IMR-90 (cell line): Measurements from ENCODE around the gene ITM2C. TPM values are rescaled to one million over a fixed set of nuclear protein-coding genes. Genes with fewer than 3 reads are reported as not detected.

Experiments used
- ATAC-seq: fragments of 200-7000 bp; cut with Tn5 transposase; 2 replicates; pipeline ENCODE4 v1.9.1; 2020; ENCODE audit warnings: low read depth, mild to moderate bottlenecking, moderate library complexity
- BruUV-seq: library from RNA; stranded (reverse); fragments of 400-500 nt; replicated peaks from 2 replicates; lab custom pipeline; 2021; lab: Mats Ljungman, UMichigan
- CTCF ChIA-PET: fragments of 300-600 bp; formaldehyde crosslinking; extraction: SDS; loops from one replicate; lab custom pipeline; 2021; ENCODE audit warnings: antibody characterized with exemption; lab: Yijun Ruan, JAX
- POLR2A ChIA-PET: fragments of 300-600 bp; sonication (Branson Sonifier 250); formaldehyde crosslinking; loops from one replicate; lab custom pipeline; 2022; ENCODE audit warnings: antibody characterized with exemption; ENCODE audit not compliant: unreplicated experiment; lab: Charles Lee
- DNase-seq: peaks from one replicate; pipeline ENCODE4 v3.0.0; 2013
- H2AFZ ChIP-seq: replicated peaks from 2 replicates; pipeline ENCODE3; 2013; ENCODE audit warnings: low read length, mild to moderate bottlenecking; ENCODE audit not compliant: poor library complexity
- H2AK5ac ChIP-seq: 2 replicates; pipeline ENCODE4 v1.6.1; 2013; ENCODE audit warnings: low read depth, low read length, inconsistent platforms
- H2AK9ac ChIP-seq: replicated peaks from 2 replicates; pipeline ENCODE3; 2013; ENCODE audit warnings: mild to moderate bottlenecking, low read depth, low read length, moderate library complexity; ENCODE audit not compliant: poor library complexity
- H2BK120ac ChIP-seq: 2 replicates; pipeline ENCODE4 v1.6.1; 2013; ENCODE audit warnings: low read depth, low read length, inconsistent platforms
- H2BK15ac ChIP-seq: 3 replicates; pipeline ENCODE4 v1.6.1; 2013; ENCODE audit warnings: low read depth, low read length, inconsistent platforms
- H2BK20ac ChIP-seq: 2 replicates; pipeline ENCODE4 v1.6.1; 2013; ENCODE audit warnings: low read depth, mild to moderate bottlenecking, inconsistent platforms, low read length, moderate library complexity
- H2BK5ac ChIP-seq: 2 replicates; pipeline ENCODE4 v1.6.1; 2013; ENCODE audit warnings: mild to moderate bottlenecking, low read depth, low read length, inconsistent platforms; ENCODE audit not compliant: poor library complexity, severe bottlenecking
- H3K14ac ChIP-seq: replicated peaks from 2 replicates; pipeline ENCODE4 v1.6.1; 2013; ENCODE audit warnings: low read depth, low read length, inconsistent platforms
- H3K18ac ChIP-seq: 2 replicates; pipeline ENCODE4 v1.6.1; 2013; ENCODE audit warnings: low read depth, low read length, control low read depth
- H3K23ac ChIP-seq: 2 replicates; pipeline ENCODE4 v1.6.1; 2013; ENCODE audit warnings: low read depth, low read length, inconsistent platforms
- H3K27ac ChIP-seq: 2 replicates; pipeline ENCODE4 v1.5.1; 2013; ENCODE audit warnings: mild to moderate bottlenecking, control low read depth, low read length; ENCODE audit not compliant: insufficient read depth
- H3K27me3 ChIP-seq: 2 replicates; pipeline ENCODE4 v1.6.1; 2013; ENCODE audit warnings: low read length; ENCODE audit not compliant: control insufficient read depth, insufficient read depth
- H3K36me3 ChIP-seq: 2 replicates; pipeline ENCODE4 v1.6.1; 2013; ENCODE audit warnings: low read length, mixed read lengths; ENCODE audit not compliant: control insufficient read depth, insufficient read depth
- H3K4ac ChIP-seq: 2 replicates; pipeline ENCODE4 v1.6.1; 2013; ENCODE audit warnings: low read depth, low read length, inconsistent platforms
- H3K4me1 ChIP-seq: 2 replicates; pipeline ENCODE4 v1.6.1; 2013; ENCODE audit warnings: low read length, mixed read lengths; ENCODE audit not compliant: control insufficient read depth, insufficient read depth
- H3K4me2 ChIP-seq: 2 replicates; pipeline ENCODE4 v1.6.1; 2013; ENCODE audit warnings: low read depth, mild to moderate bottlenecking, control low read depth, low read length, moderate library complexity
- H3K4me3 ChIP-seq: 2 replicates; pipeline ENCODE4 v1.5.1; 2013; ENCODE audit warnings: low read depth, mild to moderate bottlenecking, control low read depth, low read length, moderate library complexity; ENCODE audit not compliant: insufficient read depth
- H3K56ac ChIP-seq: 2 replicates; pipeline ENCODE4 v1.6.1; 2013; ENCODE audit warnings: low read length, inconsistent platforms; ENCODE audit not compliant: insufficient read depth; ENCODE audit errors: extremely low read depth
- H3K79me1 ChIP-seq, 2 experiments: 2 replicates each; pipeline ENCODE4 v1.6.1; 2013; ENCODE audit warnings: low read length in 2 of 2, inconsistent platforms in 1 of 2, low read depth in 1 of 2
- H3K9ac ChIP-seq: 2 replicates; pipeline ENCODE4 v1.6.1; 2013; ENCODE audit warnings: low read depth, low read length, control low read depth
- H3K9me1 ChIP-seq: 2 replicates; pipeline ENCODE4 v1.6.1; 2013; ENCODE audit warnings: low read length, inconsistent platforms; ENCODE audit not compliant: insufficient read depth
- H3K9me3 ChIP-seq: 2 replicates; pipeline ENCODE4 v1.6.1; 2013; ENCODE audit warnings: low read length; ENCODE audit not compliant: control insufficient read depth, insufficient read depth
- H4K20me1 ChIP-seq: 2 replicates; pipeline ENCODE4 v1.6.1; 2013; ENCODE audit warnings: low read length, inconsistent platforms; ENCODE audit not compliant: insufficient read depth
- H4K5ac ChIP-seq: 2 replicates; pipeline ENCODE4 v1.6.1; 2013; ENCODE audit warnings: mild to moderate bottlenecking, low read depth, low read length, control low read depth
- H4K8ac ChIP-seq, 2 experiments: 2 replicates each; pipeline ENCODE4 v1.6.1; 2013; ENCODE audit warnings: low read depth in 2 of 2, low read length in 2 of 2, control low read depth in 1 of 2, inconsistent platforms in 1 of 2
- H4K91ac ChIP-seq: 2 replicates; pipeline ENCODE4 v1.6.1; 2013; ENCODE audit warnings: low read depth, low read length, inconsistent platforms; ENCODE audit not compliant: insufficient read depth
- CEBPB ChIP-seq: IDR thresholded peaks from 2 replicates; pipeline ENCODE4 v1.6.1; 2012; ENCODE audit warnings: low read depth, low read length, improper control_type of control experiment
- CHD1 ChIP-seq: IDR thresholded peaks from 2 replicates; pipeline ENCODE4 v1.6.1; 2012; ENCODE audit warnings: low read depth, low read length, improper control_type of control experiment
- ELK1 ChIP-seq: fragments of 150-350 bp; IDR thresholded peaks from 2 replicates; pipeline ENCODE4 v1.6.1; 2016; ENCODE audit warnings: low read depth, mild to moderate bottlenecking, low read length, moderate library complexity, borderline replicate concordance
- MAFK ChIP-seq: IDR thresholded peaks from 2 replicates; pipeline ENCODE4 v1.6.1; 2012; ENCODE audit warnings: low read depth, low read length, improper control_type of control experiment
- MAZ ChIP-seq: IDR thresholded peaks from 2 replicates; pipeline ENCODE4 v1.6.1; 2012; ENCODE audit warnings: low read depth, mild to moderate bottlenecking, low read length, improper control_type of control experiment, moderate library complexity, borderline replicate concordance
- MXI1 ChIP-seq: IDR thresholded peaks from 2 replicates; pipeline ENCODE4 v1.6.1; 2012; ENCODE audit warnings: low read depth, mild to moderate bottlenecking, low read length, moderate library complexity, borderline replicate concordance
- NFE2L2 ChIP-seq: fragments of 150-350 bp; IDR thresholded peaks from 2 replicates; pipeline ENCODE4 v1.6.1; 2016; ENCODE audit warnings: low read depth, mild to moderate bottlenecking, low read length
- POLR2A ChIP-seq: IDR thresholded peaks from 2 replicates; pipeline ENCODE4 v1.6.1; 2012; ENCODE audit warnings: mild to moderate bottlenecking, low read depth, low read length
- RAD21 ChIP-seq: IDR thresholded peaks from 2 replicates; pipeline ENCODE4 v1.6.1; 2012; ENCODE audit warnings: low read length, improper control_type of control experiment
- RCOR1 ChIP-seq: IDR thresholded peaks from 2 replicates; pipeline ENCODE4 v1.6.1; 2012; ENCODE audit warnings: mild to moderate bottlenecking, low read length, improper control_type of control experiment; ENCODE audit not compliant: insufficient replicate concordance
- RFX5 ChIP-seq: IDR thresholded peaks from 2 replicates; pipeline ENCODE4 v1.8.0; 2012; ENCODE audit warnings: low read depth, mild to moderate bottlenecking, low read length, moderate library complexity
- USF2 ChIP-seq: fragments of 150-350 bp; IDR thresholded peaks from 2 replicates; pipeline ENCODE4 v1.6.1; 2017; ENCODE audit warnings: mild to moderate bottlenecking, antibody characterized with exemption, low read length, low read depth
- WGBS, 2 experiments: methylation state at CpG; one replicate each; pipeline versions ENCODE4 v1.1.5 to v1.1.7; 2013; ENCODE audit warnings: missing lambda C conversion rate in 2 of 2; ENCODE audit not compliant: insufficient read length in 1 of 2; ENCODE audit errors: extremely low coverage in 2 of 2; 5-methylcytosine and 5-hydroxymethylcytosine counted together
- dilution Hi-C: fragments of 300-500 bp; cut with HindIII; formaldehyde crosslinking; loops from one replicate; pipeline ENCODE4 v1.14.3; 2018; ENCODE audit warnings: low sequenced_read_pairs; ENCODE audit not compliant: unreplicated experiment
- in situ Hi-C: fragments of 300-500 bp; cut with MboI; formaldehyde crosslinking; loops from 3 replicates; pipeline ENCODE4 v1.14.3; 2019; ENCODE audit warnings: low sequenced_read_pairs, inconsistent platforms, mixed read lengths
- intact Hi-C: fragments of 100-400 bp; cut with micrococcal nuclease; formaldehyde crosslinking; loops from 2 replicates; pipeline ENCODE4 v1.10.0; 2022
- polyA plus RNA-seq, 3 experiments: library from polyadenylated mRNA; depleted of rRNA; stranded (reverse); fragments of >200 nt; gene quantifications; 2 replicates each; pipeline ENCODE4 v1.2.3, GENCODE V29; 2012; ENCODE audit warnings: low replicate concordance in 1 of 3
- total RNA-seq: library from RNA; depleted of rRNA; stranded (reverse); fragments of >200 nt; gene quantifications from 2 replicates; pipeline ENCODE4 v1.2.3, GENCODE V29; 2012
- TF ChIP-seq, protein P1 (sequence below): conservative IDR thresholded peaks from 2 replicates; pipeline ENCODE4 v1.5.1; 2012; ENCODE audit warnings: mild to moderate bottlenecking, low read depth, low read length, improper control_type of control experiment

Gene ITM2C
- total and polyA plus RNA-seq, 2 of the 4 experiments (the other 2 are of a cell fraction), result 46.8 to 274 TPM

DNA sequence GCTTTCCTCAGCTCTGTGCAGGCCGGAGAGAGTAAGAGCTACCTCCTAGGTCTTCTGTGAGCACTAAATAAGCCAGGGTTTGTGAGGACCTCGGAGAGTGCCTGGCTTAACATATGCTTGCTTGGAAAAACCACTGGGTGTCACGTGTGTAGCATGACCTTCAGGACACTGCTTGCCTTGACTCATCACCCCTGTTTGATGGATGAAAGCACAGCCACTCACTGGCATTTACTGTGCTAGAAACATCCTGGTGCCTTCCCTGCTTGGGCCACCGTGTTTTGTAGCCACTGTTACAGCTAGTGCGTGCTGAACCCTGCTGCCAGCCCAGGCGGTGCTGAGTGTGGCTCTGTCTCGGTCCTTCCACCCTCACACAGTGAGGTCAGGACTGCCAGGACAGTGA lies 34.8 kb upstream of the ITM2C start:
- H3K4me2 ChIP-seq, result no peak overlapping the region
- H3K4me1 ChIP-seq, result no peaks in the 10 kb centered on the region
- H3K18ac ChIP-seq, result no peak overlapping the region
- no peak for DNase-seq
- intact Hi-C loops, result no loop called here
- WGBS, 2 experiments, result 79% methylated on average over 4 of the region's 7 CpGs; no CpG with 5 or more reads in 1 of the 2 experiments
- dilution Hi-C loops, result no loop called here
- H3K23ac ChIP-seq, result no peak overlapping the region
- H3K4ac ChIP-seq, result no peak overlapping the region
- in situ Hi-C loops, result loop anchor here (5.0 kb wide), 1 partner anchor 152 kb away; no protein-coding TSS in a partner anchor
- H4K91ac ChIP-seq, result no peak overlapping the region
- H2BK15ac ChIP-seq, result no peak overlapping the region
- H3K14ac ChIP-seq, result no peak overlapping the region
- no peak overlapping the region for H2BK120ac ChIP-seq
- H3K9me1 ChIP-seq, result no peaks in the 10 kb centered on the region
- no peak overlapping the region for H4K5ac ChIP-seq
- no peak overlapping the region for H2BK5ac ChIP-seq
- ChIA-PET POLR2A (no interaction called here), CTCF (interaction anchor here (1.6 kb wide), 1 partner anchor 10 kb away, joined by 4 read pairs; no protein-coding TSS in a partner anchor)
- no peaks in the 10 kb centered on the region for H4K20me1 ChIP-seq
- BruUV-seq, result no TSS peak
- H3K27ac ChIP-seq, result no peak overlapping the region
- ATAC-seq, result no peak
- H3K27me3 ChIP-seq, result peaks cover 34% of the 10 kb centered on the region
- H3K4me3 ChIP-seq, result no peak overlapping the region
- no peak overlapping the region for H4K8ac ChIP-seq
- H2AFZ ChIP-seq, result no peak overlapping the region
- H3K9me3 ChIP-seq, result peaks cover 6% of the 10 kb centered on the region
- no peak overlapping the region for H3K9ac ChIP-seq
- no peak overlapping the region for H2AK9ac ChIP-seq
- no peak overlapping the region for H2BK20ac ChIP-seq
- no peaks in the 10 kb centered on the region for H3K36me3 ChIP-seq
- TF ChIP-seq ELK1 (no peak), CHD1 (no peak), MAFK (no peak), MXI1 (no peak), RCOR1 (no peak), RFX5 (no peak), USF2 (no peak), MAZ (no peak), RAD21 (no peak), POLR2A (no peak), NFE2L2 (no peak), CEBPB (no peak)
- TF ChIP-seq, protein P1, sequence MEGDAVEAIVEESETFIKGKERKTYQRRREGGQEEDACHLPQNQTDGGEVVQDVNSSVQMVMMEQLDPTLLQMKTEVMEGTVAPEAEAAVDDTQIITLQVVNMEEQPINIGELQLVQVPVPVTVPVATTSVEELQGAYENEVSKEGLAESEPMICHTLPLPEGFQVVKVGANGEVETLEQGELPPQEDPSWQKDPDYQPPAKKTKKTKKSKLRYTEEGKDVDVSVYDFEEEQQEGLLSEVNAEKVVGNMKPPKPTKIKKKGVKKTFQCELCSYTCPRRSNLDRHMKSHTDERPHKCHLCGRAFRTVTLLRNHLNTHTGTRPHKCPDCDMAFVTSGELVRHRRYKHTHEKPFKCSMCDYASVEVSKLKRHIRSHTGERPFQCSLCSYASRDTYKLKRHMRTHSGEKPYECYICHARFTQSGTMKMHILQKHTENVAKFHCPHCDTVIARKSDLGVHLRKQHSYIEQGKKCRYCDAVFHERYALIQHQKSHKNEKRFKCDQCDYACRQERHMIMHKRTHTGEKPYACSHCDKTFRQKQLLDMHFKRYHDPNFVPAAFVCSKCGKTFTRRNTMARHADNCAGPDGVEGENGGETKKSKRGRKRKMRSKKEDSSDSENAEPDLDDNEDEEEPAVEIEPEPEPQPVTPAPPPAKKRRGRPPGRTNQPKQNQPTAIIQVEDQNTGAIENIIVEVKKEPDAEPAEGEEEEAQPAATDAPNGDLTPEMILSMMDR, result no peak
- no peak overlapping the region for H3K56ac ChIP-seq
- H2AK5ac ChIP-seq, result no peak overlapping the region
- H3K79me1 ChIP-seq, result no peaks in the 10 kb centered on the region
